Measurements from ENCODE around the gene TMED9.

GRCh38 chr5:177602458-177602830 lies 10.4 kb downstream of the TMED9 start:
- TF ChIP-seq CTCF (IDR thresholded peaks at IDR 0.05; ENCODE audit: low read depth, low read length, poor library complexity, severe bottlenecking), result no peak
- TF ChIP-seq EZH2phosphoT487 (IDR thresholded peaks at IDR 0.05; ENCODE audit: borderline replicate concordance, low read length), result no peak

Data from DOHH2 (cell line).